ENCODE measurements around the gene SGO2.
"Not testable (repeated sequence)": the region's sequence is repeated elsewhere in the genome, so short reads cannot be mapped to it uniquely, and the experiment has no call there.

SGO2 gene

DNA sequence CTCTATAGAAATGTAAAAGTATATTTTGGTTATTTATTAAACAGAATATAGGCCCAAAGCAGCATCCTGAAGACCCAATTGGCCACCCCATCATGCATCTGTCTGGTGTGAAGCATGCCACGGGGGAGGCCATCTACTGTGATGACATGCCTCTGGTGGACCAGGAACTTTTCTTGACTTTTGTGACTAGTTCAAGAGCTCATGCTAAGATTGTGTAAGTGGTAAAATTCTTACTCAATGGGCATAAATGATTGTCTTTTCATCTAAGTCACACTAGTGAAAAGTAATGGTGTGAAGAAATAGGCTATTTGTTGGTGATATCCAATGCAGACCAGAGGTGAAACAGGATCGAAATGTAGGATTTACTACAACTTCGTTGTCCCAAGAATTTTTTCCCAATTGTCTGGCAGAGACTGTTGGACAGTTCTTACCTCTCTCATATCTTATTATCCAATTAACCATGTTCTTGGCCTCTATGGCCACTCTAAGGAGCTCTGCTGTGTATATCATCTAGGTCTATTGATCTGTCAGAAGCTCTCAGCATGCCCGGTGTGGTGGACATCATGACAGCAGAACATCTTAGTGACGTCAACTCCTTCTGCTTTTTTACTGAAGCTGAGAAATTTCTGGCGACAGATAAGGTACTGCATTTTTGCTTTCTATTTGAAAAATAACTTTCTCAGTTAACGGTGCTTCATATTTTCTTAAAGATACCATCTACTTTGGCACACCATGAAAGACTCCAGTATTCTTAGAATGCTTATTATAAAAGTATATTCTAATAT, 94.8 kb downstream of the SGO2 start:
- no peak for DNase-seq (ENCODE audit: low spot score)

DNA sequence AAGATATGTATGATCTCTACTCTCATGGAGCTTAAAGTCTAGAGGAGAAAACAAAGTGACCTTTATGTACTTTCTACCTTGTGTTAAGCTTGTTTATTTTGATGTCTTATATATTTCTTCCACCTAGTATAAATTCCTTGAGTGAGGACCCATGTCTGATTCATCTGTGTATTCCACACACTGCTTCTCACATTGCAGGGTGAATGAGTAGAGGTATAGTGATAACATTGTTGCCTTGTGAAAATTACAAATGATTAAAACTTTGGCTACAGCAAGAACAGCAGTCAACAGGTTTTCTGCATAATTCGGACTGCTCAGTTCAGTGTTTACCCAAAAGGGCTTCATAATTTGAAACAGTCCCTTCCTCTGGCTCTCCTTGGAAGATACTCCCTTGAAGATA, 96.1 kb downstream of the SGO2 start:
- DNase-seq (ENCODE audit: low spot score) = no peak

DNA sequence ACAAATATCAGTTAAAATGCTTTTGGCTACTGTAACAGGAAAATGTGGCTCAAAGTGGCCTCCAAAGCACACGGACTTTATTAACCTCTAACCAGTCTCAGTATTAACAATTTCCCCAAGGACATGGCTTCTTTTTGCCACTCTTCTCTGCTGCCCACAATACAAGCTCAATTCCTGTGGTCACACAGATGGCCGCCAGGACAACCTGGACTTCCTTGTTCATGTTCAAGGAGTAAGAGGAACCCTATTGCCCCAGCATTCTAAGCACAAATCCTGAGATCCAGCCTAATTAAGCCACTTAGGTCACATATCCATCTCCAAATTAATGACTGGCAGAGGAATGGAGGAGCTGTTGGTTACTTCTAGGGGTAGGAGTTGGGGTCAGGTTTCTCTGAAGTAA, 98.0 kb downstream of the SGO2 start:
- no peak for DNase-seq (ENCODE audit: low spot score)

GRCh38 chr2:200624658-200625057, 98.7 kb downstream of the SGO2 start:
- no peak for DNase-seq (ENCODE audit: low spot score)

DNA sequence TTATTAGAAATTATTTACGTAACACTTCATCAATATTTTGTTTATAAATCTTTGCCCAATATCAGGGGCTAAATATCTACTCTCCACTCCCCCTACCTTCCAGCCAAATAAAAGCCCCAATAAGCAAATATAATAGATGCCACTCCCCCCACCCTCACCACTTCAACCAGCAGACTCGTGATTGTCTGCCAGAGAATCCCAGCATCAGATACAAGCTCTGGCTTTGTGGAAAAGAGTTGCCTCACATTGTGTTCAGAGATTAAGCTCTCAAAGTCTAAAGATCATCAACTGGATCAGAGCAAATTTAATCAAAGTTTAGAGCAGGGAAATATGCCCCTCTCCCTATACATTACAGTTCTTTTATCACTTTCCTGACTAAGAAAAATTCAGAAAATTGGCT, 99.3 kb downstream of the SGO2 start:
- no peak for DNase-seq (ENCODE audit: low spot score)

GRCh38 chr2:200625958-200626363, 100.0 kb downstream of the SGO2 start:
- no peak for DNase-seq (ENCODE audit: low spot score)

DNA sequence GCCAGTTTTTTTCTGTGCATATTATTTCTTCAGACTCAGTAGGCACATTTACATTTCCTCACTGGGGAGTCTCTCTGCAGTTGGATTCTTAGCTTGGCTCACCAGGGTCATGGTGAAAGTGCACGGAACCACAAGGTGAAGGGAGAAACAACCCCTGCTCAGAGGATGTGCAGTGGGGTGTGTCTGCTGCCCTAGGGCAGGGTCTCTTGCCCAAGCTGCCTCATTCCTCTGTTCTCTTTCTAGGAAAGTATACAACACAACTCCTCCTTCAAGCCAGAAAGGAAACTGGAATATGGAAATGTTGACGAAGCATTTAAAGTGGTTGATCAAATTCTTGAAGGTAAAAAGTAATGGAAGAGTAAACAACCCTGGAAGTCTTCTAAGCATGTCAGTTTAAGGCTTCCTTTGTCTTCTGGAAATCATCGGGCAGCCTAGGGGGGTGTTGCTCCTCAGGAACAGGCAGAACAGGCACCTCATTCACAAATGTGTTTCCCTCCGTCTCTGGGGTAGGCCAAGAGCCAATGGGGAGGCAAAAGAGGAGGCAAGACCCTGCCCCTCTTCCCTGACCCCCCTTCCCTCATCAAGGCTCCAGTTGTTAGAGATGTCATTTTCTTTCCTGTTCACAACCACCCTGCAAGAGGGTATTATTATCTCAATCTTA, 101.2 kb downstream of the SGO2 start:
- no peak for DNase-seq (ENCODE audit: low spot score)

DNA sequence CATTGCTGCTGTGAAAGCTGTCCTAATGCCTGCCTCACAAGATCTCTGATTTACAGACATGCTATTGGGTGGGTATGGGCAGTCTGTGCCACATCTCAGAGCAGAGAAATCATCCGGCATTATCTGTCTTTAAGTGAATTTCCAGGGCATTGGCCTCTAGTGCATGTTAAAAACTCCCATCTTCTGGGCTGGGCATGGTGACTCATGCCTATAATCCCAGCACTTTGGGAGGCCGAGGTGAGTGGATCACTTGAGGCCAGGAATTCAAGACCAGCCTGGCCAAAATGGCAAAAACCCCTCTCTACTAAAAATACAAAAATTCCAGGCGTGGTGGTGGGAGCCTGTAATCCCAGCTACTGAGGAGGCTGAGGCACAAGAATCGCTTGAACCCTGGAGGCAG, 102.5 kb downstream of the SGO2 start:
- not testable (repeated sequence) for DNase-seq (ENCODE audit: low spot score)

GRCh38 chr2:200631287-200631686, 105.3 kb downstream of the SGO2 start:
- no peak for DNase-seq (ENCODE audit: low spot score)
